ENCODE results near the gene DNAH6. TPM values are rescaled to one million over a fixed set of nuclear protein-coding genes. Genes with fewer than 3 reads are reported as not detected.

DNAH6 gene
- total and polyA plus RNA-seq, 8 donors: 1.3 to 6.2 (median 3.6) TPM

DNA sequence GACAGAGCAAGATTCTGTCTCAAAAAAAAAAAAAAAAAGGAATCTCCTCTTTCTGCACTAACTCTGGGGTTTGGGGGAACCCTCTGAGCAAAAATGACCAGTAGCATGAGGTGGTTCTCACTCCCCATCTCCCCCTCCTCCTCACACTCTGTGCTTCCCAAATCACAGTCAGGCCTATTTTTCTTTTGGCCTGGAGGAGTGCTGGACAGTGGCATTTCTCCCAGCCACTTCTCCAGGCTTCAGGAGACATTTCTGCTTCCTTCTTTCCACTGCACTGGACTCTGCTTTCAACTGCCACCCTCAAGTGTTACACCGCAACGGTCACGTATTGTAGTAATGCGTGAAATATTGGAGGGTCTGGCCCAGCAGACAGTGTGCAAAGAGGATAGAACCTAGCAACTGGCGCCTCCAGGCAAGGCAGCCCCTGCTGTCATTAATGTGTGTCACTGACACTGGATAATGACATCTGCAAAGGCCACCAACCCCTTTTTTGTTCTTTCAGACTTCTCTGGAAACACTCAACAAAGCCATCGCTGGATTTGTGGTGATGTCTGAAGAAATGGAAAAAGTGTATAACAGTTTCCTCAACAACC is 295.6 kb downstream of the DNAH6 start:
- ATAC-seq: no peak

GRCh38 chr2:84815146-84815545 is 298.8 kb downstream of the DNAH6 start:
- Histone ChIP-seq H3K9me3 (no peaks in the 10 kb centered on the region), H3K27ac (no peak overlapping the region), H3K4me1 (no peaks in the 10 kb centered on the region), H3K27me3 (no peaks in the 10 kb centered on the region), H3K4me3 (no peak overlapping the region), H3K36me3 (no peaks in the 10 kb centered on the region)
- no peak for TF ChIP-seq CTCF (IDR thresholded peaks at IDR 0.05)
- no peak for ATAC-seq
- intact Hi-C loops (cut with DNase I): no loop called here
- DNase-seq: no peak

More for the DNA sequence above, 295.6 kb downstream of the DNAH6 start:
- DNase-seq: no peak
- intact Hi-C loops (cut with DNase I): no loop called here
- H3K36me3 ChIP-seq: no peaks in the 10 kb centered on the region
- TF ChIP-seq CTCF (IDR thresholded peaks at IDR 0.05): no peak
- no peaks in the 10 kb centered on the region for H3K9me3 ChIP-seq
- peaks cover 7 to 11% of the 10 kb centered on the region in 2 donors for H3K4me1 ChIP-seq
- no peaks in the 10 kb centered on the region for H3K27me3 ChIP-seq
- no peak overlapping the region for H3K27ac ChIP-seq
- H3K4me3 ChIP-seq: no peak overlapping the region

DNA sequence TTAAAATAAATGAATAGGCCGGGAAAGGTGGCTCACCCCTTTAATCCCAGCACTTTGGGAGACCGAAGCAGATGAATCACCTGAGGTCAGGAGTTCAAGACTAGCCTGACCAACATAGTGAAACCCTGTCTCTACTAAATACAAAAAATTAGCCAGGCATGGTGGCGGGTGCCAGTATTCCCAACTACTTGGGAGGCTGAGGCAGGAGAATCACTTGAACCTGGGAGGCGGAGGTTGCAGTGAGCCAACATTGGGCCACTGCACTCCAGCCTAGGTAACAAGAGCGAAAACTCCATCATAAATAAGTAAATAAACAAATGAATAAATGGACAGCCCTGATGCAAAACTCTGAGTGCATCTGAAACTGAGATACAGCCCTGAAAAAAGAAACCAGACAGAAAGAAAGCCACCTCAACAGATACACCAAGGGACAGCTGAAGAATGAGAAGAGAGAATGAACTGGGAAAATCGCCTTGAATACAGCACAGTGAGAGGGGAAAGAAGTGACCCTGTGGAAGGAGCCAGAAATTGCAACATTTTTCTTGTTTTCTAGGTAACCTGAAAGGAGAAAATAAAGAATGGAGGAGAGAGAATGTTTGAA is 300.2 kb downstream of the DNAH6 start:
- no peak overlapping the region for H3K4me3 ChIP-seq
- ATAC-seq (no peak), DNase-seq (no peak)
- H3K9me3 ChIP-seq: no peaks in the 10 kb centered on the region
- H3K27me3 ChIP-seq: no peaks in the 10 kb centered on the region
- intact Hi-C loops (cut with DNase I): no loop called here
- no peaks in the 10 kb centered on the region for H3K4me1 ChIP-seq
- no peaks in the 10 kb centered on the region for H3K36me3 ChIP-seq
- no peak overlapping the region for H3K27ac ChIP-seq
- TF ChIP-seq CTCF (IDR thresholded peaks at IDR 0.05): no peak

GRCh38 chr2:84817239-84817655 is 300.9 kb downstream of the DNAH6 start:
- Histone ChIP-seq H3K27me3 (no peaks in the 10 kb centered on the region), H3K4me1 (no peaks in the 10 kb centered on the region), H3K36me3 (no peaks in the 10 kb centered on the region), H3K27ac (no peak overlapping the region), H3K9me3 (no peaks in the 10 kb centered on the region), H3K4me3 (no peak overlapping the region)
- intact Hi-C loops (cut with DNase I): no loop called here
- no peak for TF ChIP-seq CTCF (IDR thresholded peaks at IDR 0.05)
- ATAC-seq: no peak
- DNase-seq: no peak

DNA sequence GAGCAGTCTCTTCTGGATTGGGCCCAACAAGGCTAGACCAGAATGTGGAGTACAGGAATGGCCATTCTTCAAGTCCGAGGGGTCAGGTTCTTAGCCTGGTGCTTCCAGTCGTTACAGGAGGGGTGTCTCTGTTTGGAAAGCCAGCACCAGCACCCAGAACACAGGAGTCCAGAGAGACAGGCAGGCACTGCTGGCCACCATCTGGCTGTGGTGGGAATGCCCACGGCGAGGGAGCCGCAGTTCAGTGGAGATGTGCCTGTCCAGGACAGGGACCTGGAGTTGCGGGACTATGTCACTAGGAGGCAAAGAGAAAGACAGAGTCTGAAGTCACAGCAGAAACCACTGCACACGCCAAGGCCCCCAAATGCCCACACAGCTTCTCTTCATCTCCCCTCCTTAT is 305.5 kb downstream of the DNAH6 start:
- H3K27me3 ChIP-seq: no peaks in the 10 kb centered on the region
- no peak overlapping the region for H3K27ac ChIP-seq
- no peak for DNase-seq
- intact Hi-C loops (cut with DNase I): no loop called here
- no peak for TF ChIP-seq CTCF (IDR thresholded peaks at IDR 0.05)
- H3K4me3 ChIP-seq: no peak overlapping the region
- H3K4me1 ChIP-seq: no peaks in the 10 kb centered on the region
- H3K36me3 ChIP-seq: no peaks in the 10 kb centered on the region
- no peaks in the 10 kb centered on the region for H3K9me3 ChIP-seq
- ATAC-seq: no peak

Measured in left lung (tissue), 10 donors.